ENCODE results near the gene GCC2.
"Not testable (repeated sequence)": the region's sequence is repeated elsewhere in the genome, so short reads cannot be mapped to it uniquely, and the experiment has no call there.

GCC2 gene, protein sequence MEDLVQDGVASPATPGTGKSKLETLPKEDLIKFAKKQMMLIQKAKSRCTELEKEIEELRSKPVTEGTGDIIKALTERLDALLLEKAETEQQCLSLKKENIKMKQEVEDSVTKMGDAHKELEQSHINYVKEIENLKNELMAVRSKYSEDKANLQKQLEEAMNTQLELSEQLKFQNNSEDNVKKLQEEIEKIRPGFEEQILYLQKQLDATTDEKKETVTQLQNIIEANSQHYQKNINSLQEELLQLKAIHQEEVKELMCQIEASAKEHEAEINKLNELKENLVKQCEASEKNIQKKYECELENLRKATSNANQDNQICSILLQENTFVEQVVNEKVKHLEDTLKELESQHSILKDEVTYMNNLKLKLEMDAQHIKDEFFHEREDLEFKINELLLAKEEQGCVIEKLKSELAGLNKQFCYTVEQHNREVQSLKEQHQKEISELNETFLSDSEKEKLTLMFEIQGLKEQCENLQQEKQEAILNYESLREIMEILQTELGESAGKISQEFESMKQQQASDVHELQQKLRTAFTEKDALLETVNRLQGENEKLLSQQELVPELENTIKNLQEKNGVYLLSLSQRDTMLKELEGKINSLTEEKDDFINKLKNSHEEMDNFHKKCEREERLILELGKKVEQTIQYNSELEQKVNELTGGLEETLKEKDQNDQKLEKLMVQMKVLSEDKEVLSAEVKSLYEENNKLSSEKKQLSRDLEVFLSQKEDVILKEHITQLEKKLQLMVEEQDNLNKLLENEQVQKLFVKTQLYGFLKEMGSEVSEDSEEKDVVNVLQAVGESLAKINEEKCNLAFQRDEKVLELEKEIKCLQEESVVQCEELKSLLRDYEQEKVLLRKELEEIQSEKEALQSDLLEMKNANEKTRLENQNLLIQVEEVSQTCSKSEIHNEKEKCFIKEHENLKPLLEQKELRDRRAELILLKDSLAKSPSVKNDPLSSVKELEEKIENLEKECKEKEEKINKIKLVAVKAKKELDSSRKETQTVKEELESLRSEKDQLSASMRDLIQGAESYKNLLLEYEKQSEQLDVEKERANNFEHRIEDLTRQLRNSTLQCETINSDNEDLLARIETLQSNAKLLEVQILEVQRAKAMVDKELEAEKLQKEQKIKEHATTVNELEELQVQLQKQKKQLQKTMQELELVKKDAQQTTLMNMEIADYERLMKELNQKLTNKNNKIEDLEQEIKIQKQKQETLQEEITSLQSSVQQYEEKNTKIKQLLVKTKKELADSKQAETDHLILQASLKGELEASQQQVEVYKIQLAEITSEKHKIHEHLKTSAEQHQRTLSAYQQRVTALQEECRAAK (N-terminal part only)

DNA sequence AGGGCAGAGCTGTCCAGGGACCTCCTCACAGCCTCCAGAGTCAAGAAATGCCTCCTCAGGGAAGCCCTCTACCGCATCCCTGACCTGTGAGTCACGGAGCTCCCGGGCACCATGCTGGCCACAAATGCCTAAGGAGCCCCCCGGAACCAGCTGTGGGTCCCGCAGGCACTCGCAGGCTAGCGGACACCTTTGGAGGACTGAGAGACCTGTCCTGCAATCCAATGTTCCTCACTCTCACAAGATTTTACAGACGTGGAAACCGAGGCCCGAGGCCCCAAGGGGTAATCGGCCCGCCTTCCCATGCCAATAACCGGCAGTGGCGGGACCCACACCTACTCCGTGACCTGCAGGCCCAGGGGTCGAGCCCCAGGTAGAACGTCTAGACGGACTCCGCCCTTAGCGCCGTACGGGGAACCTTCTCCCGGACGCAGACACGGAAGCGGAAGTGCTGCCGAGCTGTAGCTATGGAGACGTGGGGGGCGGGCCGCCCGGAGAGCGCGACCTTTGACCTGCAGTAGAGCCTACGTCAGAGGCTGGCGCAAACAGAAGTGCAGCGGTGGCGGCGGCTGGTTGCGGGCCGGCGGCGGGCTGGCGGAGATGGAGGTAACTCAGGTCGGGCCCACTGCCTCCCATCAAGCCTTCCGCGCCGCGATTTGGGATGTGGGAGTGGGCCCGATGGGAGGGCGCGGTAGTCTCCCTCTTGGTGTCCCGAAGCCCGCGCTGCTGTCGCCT lies at the start of gene GCC2:
TSS of gene GCC2 (plus strand) at position 529 of the 732 bp plus-strand sequence. CDS start at position 598, 69 bp downstream.
- peak; percentile 68 for DNase-seq (ENCODE audit: low spot score)

DNA sequence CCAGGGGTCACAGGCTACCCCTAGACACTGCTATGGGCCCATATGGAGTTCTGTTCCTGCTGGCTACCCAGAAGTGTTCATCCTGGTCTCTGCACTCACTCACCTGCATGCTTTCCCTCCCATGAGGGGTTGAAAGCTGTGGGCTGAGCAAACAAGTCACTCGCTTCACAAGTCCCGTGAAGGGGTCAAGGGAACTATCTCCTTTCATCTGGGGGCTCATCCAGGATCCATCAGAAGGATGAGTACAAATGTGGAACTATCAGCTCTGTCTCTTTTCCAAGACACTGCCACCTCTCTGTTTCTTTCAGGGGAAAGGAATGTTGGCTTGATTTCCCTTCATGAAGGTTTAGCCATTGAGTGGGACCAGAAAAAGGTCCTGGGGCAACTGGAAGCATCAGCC lies 49.5 kb upstream of the GCC2 start:
- no peak for DNase-seq (ENCODE audit: low spot score)

DNA sequence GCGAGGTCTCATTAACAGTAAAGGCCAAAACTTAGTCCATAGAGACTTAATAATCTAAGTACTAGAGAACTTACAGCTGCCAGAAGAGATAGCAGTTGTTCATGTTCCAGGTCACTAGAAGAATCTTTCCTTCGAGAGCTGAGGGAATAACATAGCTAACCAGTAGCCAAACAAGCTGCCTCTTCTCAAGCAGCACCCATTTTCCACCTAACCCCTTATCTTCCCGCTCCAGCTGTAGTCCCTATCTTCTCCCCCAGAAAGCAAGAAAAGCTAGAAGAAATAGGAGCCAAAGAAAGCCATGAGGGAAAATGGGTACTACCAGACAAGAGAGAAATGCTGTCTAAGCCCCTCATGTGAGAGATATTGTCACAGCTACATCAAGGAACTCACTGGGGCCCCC lies 47.2 kb upstream of the GCC2 start:
- DNase-seq (ENCODE audit: low spot score) = no peak

DNA sequence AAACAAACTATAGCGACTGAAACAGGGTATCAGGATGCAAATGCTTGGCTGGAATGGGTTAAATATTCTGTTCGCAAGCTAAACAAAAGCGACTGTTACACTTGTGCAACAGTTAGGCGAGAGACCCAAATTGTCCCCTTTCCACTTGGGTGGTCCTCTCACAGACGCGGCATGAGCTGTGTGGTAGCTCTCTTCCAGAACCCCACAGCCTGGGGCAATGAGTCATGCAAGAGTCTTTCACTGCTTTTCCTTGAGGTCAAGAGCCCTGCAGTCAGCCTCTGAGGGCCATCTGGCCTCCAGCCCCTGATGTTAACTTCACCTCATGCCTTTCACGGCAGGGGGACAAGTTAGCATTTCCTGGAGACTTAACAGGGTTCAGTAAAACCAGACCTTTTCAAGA lies 45.5 kb upstream of the GCC2 start:
- DNase-seq (ENCODE audit: low spot score) = no peak

DNA sequence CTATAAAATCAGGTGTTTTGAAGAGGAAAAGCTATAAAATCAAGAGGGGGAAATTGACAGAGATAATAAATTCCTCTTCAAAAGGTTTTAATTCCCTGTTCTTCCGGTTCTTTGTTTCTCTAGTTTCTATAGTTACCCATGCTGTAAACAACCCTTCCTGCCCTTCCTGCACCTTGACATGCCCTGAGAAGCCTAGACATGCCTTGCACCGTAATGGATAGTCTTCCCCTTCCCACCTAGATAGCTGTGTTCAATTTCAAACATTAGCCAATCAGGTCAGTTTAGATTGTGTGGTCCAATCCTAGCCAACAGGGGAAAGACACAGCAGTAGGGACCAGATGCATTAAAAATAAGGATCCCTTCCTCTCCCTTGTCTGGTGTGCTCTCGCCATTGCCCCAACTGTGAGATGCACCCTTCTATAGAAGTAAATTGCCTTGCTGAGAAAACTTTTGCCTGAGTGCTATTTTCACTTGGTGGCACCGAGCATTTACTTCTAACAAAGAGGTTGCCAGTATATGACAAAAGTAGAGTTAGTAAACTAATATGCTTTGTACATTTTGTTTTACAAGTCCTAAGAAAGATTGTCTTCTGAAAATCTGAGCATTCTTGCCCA lies 44.1 kb upstream of the GCC2 start:
- no peak for DNase-seq (ENCODE audit: low spot score)

DNA sequence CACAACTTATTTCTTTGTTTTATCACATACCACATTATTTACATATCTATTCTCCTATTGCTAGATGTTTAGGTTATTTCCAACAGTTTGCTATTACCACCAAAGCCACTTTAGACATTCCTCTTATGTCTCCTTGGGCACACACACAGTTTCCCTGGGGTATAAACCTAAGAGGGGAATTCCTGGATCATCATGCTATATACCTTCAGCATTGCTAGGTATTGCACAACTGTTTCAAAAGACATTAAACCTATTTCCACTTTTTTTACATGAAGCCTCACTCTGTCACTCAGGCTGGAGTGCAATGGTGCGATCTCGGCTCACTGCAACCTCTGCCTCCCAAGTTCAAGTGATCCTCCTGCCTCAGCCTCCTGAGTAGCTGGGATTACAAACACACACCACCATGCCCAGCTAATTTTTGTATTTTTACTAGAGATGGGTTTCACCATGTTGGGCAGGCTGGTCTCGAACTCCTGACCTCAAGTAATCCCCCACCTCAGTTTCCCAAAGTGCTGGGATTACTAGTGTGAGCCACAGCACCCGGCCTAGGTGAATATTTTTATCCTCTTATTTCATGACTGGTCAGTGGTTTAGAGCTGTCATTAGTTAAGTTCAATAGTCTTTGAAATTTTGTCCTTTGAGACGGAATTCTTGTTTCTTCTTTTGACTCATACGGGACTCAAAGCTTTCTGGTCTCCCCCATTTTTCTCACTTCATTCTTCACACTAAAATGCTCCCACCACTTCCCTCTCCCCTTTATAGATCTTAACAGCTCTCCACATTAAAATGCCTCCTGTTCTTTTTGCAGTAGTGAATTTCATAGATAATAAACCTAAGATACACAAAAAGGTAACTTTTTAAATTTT lies 40.9 kb upstream of the GCC2 start:
- DNase-seq (ENCODE audit: low spot score) = no peak

DNA sequence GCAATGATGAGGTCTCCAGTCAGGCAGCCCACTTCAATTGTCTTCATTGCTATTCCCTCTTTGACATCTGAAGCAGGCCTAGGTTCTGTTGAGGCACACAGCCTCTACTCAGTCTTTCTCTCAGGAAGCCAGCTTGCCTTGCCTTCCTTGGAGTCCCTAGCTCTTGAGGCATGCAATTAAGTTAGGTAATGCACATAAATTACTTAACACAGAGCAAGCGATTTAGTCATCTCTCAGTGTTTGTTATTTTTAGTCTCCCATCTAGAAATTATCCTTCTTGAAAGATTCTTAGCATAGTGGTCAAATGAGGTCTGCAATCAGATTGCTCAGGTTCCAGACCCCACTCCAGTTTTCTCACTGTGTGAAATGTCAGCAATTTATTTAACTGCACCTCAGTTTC lies 39.2 kb upstream of the GCC2 start:
- no peak for DNase-seq (ENCODE audit: low spot score)

DNA sequence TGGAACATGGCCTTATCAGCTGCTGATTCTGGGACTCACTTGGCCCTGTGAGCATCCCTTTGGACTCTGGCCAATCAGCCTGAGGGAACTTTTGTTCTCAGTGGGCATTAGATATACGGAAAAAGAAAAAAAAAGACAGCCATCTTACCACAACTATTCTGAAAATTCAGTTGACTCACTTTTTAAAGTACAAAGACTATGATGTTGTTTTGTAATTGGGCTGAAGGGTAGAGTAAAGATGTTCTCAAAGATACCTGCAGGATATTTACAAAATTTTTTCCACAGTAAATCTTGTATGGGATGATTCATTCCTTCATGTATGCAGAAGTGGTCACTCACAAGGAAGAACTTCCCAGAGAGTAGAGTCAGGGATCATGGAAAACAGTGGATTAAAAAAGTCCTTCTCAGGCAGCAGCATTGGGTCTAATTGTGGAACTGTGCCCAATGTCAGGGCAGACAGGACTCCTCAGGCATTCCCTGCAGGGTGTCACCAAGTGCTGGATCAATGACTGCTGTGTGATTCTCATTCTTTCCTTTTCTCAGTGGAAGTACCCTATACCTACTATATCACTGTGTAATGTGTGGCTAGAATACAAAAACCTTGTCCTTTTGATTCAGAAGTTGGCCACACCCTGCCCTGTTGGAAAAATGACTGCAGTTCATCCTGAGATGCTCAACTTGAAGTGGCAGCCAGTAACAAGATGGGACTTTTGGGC lies 35.9 kb upstream of the GCC2 start:
- peak; percentile 90 for DNase-seq (ENCODE audit: low spot score)

DNA sequence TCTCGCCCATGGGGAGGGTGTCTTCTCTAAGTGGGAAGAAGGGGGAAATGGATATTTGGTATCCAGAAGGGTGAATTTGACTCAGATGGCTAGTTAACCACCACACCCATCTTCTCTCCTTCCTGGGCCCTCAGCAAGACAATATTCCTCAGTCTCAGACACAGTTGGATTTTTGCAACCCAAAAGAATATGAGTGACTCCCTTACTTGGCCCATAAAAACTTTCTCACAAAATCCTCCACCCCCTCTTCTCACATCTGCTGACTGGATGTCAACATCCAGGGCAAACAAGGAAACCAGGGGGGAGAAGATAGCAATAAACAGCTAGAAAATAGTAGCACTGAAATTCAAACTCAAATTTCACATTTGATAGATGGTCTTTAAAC lies 35.3 kb upstream of the GCC2 start:
- no peak for DNase-seq (ENCODE audit: low spot score)

DNA sequence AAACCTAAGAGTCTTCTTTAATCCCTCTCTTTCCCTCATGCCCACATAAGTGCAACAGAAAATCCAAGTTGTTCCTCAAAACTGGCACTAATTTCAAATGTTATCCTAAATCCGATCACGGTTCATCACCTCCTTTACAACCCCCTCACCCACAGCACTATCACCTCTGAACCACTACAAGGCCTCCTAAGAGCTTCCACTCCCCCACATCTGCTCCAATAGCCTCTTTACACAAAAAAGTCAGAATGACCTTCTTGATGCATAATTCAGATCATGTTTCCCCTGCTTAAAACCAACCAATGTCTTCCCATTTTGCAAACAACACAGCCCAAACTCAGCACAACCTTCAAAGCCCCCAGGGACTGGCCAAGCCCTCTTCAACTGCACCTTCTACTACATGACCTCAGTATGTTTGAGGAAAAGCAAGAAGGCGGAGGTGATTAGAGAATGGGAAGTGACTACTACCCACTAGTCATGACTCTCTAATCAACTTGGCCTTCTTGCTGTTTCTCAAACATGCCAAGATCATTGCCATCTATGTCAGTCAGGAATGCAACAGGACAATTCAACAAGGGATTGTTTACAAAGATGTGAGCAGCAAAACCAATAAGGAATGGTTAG lies 34.6 kb upstream of the GCC2 start:
- no peak for DNase-seq (ENCODE audit: low spot score)

DNA sequence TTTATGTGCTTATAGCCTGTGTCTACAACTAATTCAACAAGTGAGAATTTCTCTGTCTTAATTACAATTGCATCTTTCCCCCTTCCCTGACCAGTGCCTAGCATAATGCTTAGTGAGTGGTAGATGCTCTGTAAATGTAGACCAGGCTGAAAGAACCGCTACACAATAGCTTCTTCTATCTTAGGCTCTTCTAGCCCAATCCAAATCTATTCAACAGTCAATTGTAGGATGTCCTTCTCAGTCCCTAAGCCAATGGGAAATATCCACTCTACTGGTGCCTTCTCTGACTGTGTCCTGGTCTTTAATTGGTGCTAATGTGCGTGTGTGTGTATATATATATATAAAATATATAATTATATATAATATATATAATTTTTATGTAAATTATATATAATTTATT lies 34.1 kb upstream of the GCC2 start:
- DNase-seq (ENCODE audit: low spot score) = no peak

DNA sequence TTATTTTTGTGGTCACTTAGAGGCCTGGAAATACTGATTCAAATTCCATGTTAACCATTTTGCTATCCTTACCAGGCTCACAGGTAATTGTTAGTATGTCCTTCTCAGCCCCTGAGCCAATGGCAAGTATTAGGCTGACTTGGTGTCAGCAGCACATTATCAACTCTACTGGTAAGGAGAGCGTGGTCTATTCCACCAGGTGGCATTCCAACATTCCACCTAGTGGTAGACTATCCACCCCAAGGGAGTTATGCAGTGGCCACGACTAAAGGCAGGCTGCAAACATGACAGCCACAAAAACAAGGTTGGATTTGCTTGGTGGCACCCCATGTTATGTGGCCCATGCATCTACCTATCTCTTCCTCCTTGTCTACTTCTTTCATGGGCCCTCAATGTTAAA lies 31.8 kb upstream of the GCC2 start:
- DNase-seq (ENCODE audit: low spot score) = no peak

DNA sequence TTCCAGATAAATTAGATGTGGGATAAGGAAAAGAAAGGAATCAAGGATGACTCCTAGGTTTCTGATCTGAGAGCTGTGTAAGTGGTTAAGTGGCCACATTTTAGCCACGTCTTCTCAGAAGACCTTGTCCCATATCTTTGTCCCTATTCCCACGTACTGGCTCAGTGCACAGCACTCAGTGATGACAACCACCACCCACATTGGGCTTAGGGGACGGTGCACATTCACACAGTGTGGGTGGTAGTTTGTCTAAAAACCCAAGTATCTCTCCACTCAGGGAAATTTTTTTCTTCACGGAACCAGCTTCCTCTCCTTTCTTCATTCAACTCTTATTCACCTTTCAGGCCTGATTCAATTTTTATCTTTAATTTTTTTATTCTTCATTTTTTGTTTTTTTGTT lies 30.6 kb upstream of the GCC2 start:
- DNase-seq (ENCODE audit: low spot score) = no peak

DNA sequence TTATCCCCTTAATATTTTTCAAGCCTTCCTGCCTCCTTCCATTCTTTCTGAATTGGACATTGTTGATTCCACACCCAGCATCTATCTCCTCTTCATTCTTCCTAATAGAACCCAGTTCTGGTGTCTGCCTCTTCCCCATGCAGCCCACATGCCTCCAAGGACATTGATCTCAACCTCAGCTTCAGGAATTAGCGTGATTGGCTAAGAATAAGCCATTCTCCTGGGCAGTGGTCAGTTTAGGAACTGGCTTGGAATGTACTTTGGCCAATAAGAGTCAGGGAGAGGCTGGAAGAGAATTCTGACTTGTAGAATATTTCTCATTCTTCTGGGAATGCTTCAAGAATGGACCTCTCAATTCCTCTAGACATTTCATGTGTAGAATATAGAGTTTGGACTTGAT lies 25.9 kb upstream of the GCC2 start:
- no peak for DNase-seq (ENCODE audit: low spot score)

DNA sequence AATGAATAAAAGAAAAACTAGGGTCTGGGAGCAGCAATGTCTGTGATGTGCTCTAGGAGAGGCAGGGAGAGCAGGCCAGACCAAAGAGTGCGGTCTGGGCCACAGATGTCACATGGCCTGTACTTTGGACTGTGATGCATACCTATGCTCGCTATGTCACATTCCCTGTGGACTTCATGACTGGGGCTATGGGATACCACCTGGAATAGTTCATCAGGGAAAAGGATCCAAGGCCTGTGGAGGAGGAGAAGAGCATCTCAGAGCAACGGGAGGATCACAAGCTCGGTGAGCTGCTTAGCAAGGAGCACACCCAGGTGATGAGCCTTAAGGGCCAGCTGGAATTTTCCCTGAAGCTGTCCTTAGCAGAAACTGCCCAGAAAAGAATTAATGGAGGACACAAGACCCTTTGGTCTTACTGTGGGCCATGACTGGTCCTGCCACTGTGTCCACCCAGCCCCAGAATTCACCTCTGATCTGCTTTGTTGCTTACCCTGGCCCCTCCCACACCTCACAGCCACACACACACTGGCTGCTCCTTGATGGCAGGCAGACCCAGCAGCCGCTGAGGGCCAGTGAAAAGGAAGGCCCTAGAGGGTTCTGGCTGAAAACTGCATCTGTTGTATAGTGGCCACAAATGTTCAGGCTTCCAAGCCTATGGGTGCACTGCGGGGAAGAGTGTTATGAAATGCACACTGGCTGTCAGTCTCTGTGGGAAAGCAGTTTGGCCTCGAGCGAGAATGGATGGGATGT lies 25.3 kb upstream of the GCC2 start:
- DNase-seq (ENCODE audit: low spot score) = no peak

DNA sequence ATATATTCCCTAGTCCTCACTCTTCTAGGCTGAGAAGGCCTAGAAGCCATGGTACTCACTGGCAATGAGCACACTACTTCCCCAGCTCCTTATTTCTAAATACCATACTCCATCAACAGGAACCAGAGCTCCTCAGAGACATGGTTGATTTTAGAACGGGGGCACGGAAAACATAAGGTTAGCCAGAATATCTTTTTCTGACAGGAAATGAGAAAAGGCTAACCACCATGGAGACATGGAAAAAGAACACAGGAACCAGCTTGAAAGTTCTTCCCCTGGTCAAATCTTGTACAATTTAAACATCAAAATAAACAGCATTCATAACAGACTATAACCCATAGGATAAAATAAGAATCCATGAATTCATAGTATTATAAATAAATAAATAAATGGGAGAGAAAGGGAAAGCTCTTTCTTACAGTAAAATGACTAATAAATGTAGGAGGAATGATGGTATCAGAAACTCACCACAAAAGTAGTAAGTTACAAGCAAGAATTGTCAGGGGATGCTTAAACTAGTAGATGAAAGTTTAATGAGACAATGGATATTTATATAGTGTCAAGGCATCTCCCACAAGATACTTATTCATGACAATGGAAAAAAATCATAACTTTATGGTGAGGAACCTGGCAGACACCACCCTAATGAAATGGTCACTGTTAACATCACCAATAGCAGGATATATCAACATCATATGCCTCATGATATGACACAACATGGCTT lies 20.6 kb upstream of the GCC2 start:
- DNase-seq (ENCODE audit: low spot score) = no peak

DNA sequence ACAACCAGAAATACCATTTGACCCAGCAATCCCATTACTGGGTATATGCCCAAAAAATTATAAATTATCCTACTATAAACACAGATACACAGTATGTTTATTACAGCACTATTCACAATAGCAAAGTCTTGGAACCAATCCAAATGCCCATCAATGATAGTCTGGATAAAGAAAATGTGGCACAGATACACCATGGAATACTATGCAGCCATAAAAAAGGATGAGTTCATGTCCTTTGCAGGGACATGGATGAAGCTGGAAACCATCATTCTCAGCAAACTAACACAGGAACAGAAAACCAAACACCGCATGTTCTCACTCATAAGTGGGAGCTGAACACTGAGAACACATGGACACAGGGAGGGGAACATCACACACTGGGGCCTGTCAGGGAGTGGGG lies 13.4 kb upstream of the GCC2 start:
- DNase-seq (ENCODE audit: low spot score) = not testable (repeated sequence)

DNA sequence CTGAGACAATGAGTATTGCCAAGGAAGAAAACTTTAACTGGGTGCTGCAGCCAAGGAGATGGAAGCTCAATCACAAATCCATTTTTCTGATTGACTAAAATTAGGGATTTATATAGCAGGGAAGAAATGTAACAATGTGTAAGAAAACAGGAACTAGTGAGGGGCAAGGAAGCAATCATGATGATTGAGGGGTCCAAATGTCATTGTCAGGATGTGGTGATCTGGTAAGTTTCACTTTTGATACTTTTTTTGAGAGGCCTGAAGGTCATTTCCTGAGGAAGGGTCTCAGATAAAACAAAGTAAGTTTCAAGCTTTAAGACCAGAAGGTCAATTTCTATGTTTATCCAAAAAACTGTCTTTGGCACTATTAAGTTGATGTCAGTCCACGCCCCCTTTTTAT lies 12.0 kb upstream of the GCC2 start:
- DNase-seq (ENCODE audit: low spot score) = no peak
